HepG2 (cell line): ENCODE results near the gene SPTSSA. TPM values are rescaled to one million over a fixed set of nuclear protein-coding genes. Genes with fewer than 3 reads are reported as not detected.

Experiments
- ELF3 ChIP-seq: IDR thresholded peaks from 2 replicates; pipeline ENCODE4 v1.6.1; 2016; ENCODE audit warnings: missing genetic modification reagents, missing compliant biosample characterization
- GTF3A ChIP-seq: sonication (generic); formaldehyde crosslinking; conservative IDR thresholded peaks from 2 replicates; pipeline ENCODE4 v1.4.0; 2020; ENCODE audit warnings: mild to moderate bottlenecking, missing genetic modification reagents
- ISL2 ChIP-seq: sonication (generic); formaldehyde crosslinking; IDR thresholded peaks from 2 replicates; pipeline ENCODE4 v1.5.0; 2020; ENCODE audit warnings: missing genetic modification reagents
- MIER3 ChIP-seq: IDR thresholded peaks from 2 replicates; pipeline ENCODE4 v1.6.1; 2016; ENCODE audit warnings: missing compliant biosample characterization, borderline replicate concordance
- NFRKB ChIP-seq: fragments of 450-650 bp; IDR thresholded peaks from 2 replicates; pipeline ENCODE4 v1.6.1; 2017
- POGZ ChIP-seq: sonication (generic); formaldehyde crosslinking; IDR thresholded peaks from 2 replicates; pipeline ENCODE4 v1.4.0; 2020; ENCODE audit warnings: mild to moderate bottlenecking, missing genetic modification reagents
- POLR2AphosphoS2 ChIP-seq: IDR thresholded peaks from 2 replicates; pipeline ENCODE4 v1.6.1; 2011; ENCODE audit warnings: low read depth, low read length, improper control_type of control experiment
- PPARG ChIP-seq: conservative IDR thresholded peaks from 2 replicates; pipeline ENCODE4 v1.6.1; 2016; ENCODE audit warnings: missing biosample characterization, missing genetic modification reagents
- RXRB ChIP-seq: IDR thresholded peaks from 2 replicates; pipeline ENCODE4 v1.6.1; 2016; ENCODE audit warnings: borderline replicate concordance, missing genetic modification reagents, missing compliant biosample characterization
- SMAD9 ChIP-seq: sonication (generic); formaldehyde crosslinking; IDR thresholded peaks from 2 replicates; pipeline ENCODE4 v1.5.1; 2020; ENCODE audit warnings: mild to moderate bottlenecking, missing genetic modification reagents
- SOX6 ChIP-seq, 2 experiments: fragments of 450-650 bp in 1 of 2; sonication (generic) in 1 of 2; formaldehyde crosslinking in 1 of 2; IDR thresholded peaks; 2 replicates each; pipeline versions ENCODE4 v1.4.0 to v1.6.1; 2017 to 2020; ENCODE audit warnings: antibody characterized with exemption in 1 of 2, mild to moderate bottlenecking in 1 of 2, missing genetic modification reagents in 1 of 2
- SRSF1 ChIP-seq: fragments of 200-400 bp; formaldehyde crosslinking; optimal IDR thresholded peaks from 2 replicates; pipeline ENCODE3; 2017; ENCODE audit warnings: mild to moderate bottlenecking, low read depth, low read length, moderate library complexity
- TOPORS ChIP-seq: sonication (generic); formaldehyde crosslinking; IDR thresholded peaks from 2 replicates; pipeline ENCODE4 v1.8.0; 2023; ENCODE audit warnings: mild to moderate bottlenecking, missing genetic modification reagents
- XBP1 ChIP-seq: sonication (generic); formaldehyde crosslinking; IDR thresholded peaks from 2 replicates; pipeline ENCODE4 v1.5.0; 2020; ENCODE audit warnings: missing genetic modification reagents
- YEATS2 ChIP-seq: sonication (generic); formaldehyde crosslinking; IDR thresholded peaks from 2 replicates; pipeline ENCODE4 v1.4.0; 2020; ENCODE audit warnings: missing genetic modification reagents, borderline replicate concordance
- ZBTB37 ChIP-seq: sonication (generic); formaldehyde crosslinking; IDR thresholded peaks from 2 replicates; pipeline ENCODE4 v1.4.0; 2020; ENCODE audit warnings: mild to moderate bottlenecking, missing genetic modification reagents
- ZFP1 ChIP-seq: IDR thresholded peaks from 2 replicates; pipeline ENCODE4 v1.6.1; 2016
- ZMYM2 ChIP-seq: sonication (generic); formaldehyde crosslinking; IDR thresholded peaks from 2 replicates; pipeline ENCODE4 v1.8.0; 2022; ENCODE audit warnings: mild to moderate bottlenecking, missing genetic modification reagents
- ZNF878 ChIP-seq: sonication (generic); formaldehyde crosslinking; IDR thresholded peaks from 2 replicates; pipeline ENCODE4 v1.8.1; 2023; ENCODE audit warnings: mild to moderate bottlenecking, missing genetic modification reagents, moderate library complexity
- ZSCAN9 ChIP-seq: IDR thresholded peaks from 2 replicates; pipeline ENCODE4 v1.6.1; 2016; ENCODE audit warnings: borderline replicate concordance
- polyA plus RNA-seq, 8 experiments: library from polyadenylated mRNA; depleted of rRNA in 3 of 8; stranded (reverse) in 7 of 8; unstranded in 1 of 8; fragments of >200 nt; fragmentation: Illumina TruSeq in 4 of 8; extraction: Trizol in 4 of 8; gene quantifications; 2 replicates each; pipeline versions ENCODE4 v1.2.1 to v1.2.3, GENCODE V29; 2011 to 2016; ENCODE audit warnings: low read depth in 4 of 8, missing spikeins in 1 of 8, mixed read lengths in 1 of 8; ENCODE audit not compliant: insufficient read depth in 1 of 8
- total RNA-seq, 5 experiments: library from RNA; depleted of rRNA; stranded (reverse); fragments of >200 nt; fragmentation: Illumina TruSeq; extraction: Trizol; gene quantifications; 2 replicates each; pipeline ENCODE4 v1.2.3, GENCODE V29; 2016; ENCODE audit warnings: low read depth in 1 of 5
- TF ChIP-seq, protein P1 (sequence below): conservative IDR thresholded peaks from 2 replicates; pipeline ENCODE4 v1.6.1; 2018; ENCODE audit warnings: missing genetic modification reagents
- TF ChIP-seq, protein P2 (sequence below): sonication (generic); formaldehyde crosslinking; IDR thresholded peaks from 2 replicates; pipeline ENCODE4 v1.5.0; 2020; ENCODE audit warnings: missing genetic modification reagents

SPTSSA gene
- total and polyA plus RNA-seq, 2 of the 13 experiments (the other 11 are each of a cell fraction or from before 2014, with no cell fraction given), result 19.1 to 86.1 TPM

DNA sequence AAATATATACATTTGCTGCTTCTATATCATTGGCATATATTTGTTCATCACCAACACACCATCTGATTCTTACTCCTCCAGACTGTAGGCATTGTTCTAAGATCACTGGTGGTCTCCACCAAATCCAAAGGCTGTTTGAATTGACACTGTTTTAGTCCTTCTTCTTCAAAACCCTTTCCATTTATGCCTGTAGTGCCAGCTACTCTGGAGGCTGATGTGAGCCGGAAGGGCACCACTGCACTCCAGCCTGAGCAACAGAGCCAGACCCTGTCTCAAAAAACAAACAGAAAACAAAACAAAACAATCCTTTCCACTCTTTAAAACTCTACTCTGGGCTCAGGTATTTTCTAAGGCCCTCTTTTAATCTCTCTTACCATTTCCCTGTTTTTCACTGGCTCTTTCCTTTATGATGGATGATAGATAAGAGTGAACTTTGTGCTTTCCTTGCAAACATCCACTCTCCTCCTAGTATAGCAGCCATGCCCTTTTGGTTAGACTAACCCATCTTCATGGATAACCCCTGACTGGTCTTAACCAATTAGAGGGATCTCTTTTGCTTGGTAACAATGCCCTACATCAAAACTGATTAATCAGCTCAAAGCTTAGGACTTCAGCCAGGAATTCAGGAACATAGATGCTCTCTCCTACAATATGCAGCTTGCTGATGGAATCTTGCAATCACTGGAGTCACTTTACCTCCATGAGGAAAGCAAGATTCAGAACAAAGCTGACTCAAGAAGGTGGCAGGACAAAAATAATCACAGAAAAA is 24.9 kb downstream of the SPTSSA start (continued):
- TF ChIP-seq SOX6 (IDR thresholded peaks at IDR 0.05) (no peak), SOX6 (CRISPR knock-in tag; IDR thresholded peaks at IDR 0.05) (0 out of 2 replicates have a peak, but pooled peaks have one; percentile 27), SRSF1 (no peak), MIER3 (CRISPR knock-in tag) (0 out of 2 replicates have a peak, but pooled peaks have one; percentile 58), SMAD9 (CRISPR knock-in tag) (no peak), ZBTB37 (no peak), YEATS2 (CRISPR knock-in tag) (peak; percentile 45; the same call in 1 of the 2 replicates), ZFP1 (CRISPR knock-in tag) (peak; percentile 28; the same call in 1 of the 2 replicates), ZNF878 (CRISPR knock-in tag) (0 out of 2 replicates have a peak, but pooled peaks have one; percentile 26), ELF3 (peak; percentile 74), TOPORS (CRISPR knock-in tag) (no peak), POLR2AphosphoS2 (peak; percentile 79; the same call in 1 of the 2 replicates), RXRB (peak; percentile 9; the same call in 1 of the 2 replicates), NFRKB (no peak), GTF3A (no peak), ZSCAN9 (CRISPR knock-in tag) (peak; percentile 51; the same call in 1 of the 2 replicates), XBP1 (CRISPR knock-in tag) (no peak), ISL2 (CRISPR knock-in tag) (peak; percentile 23; the same call in 1 of the 2 replicates), ZMYM2 (CRISPR knock-in tag) (peak; percentile 85; the same call in 1 of the 2 replicates), PPARG (CRISPR knock-in tag) (0 out of 2 replicates have a peak, but pooled peaks have one; percentile 27), POGZ (CRISPR knock-in tag) (peak; percentile 49)
- TF ChIP-seq, protein P1, sequence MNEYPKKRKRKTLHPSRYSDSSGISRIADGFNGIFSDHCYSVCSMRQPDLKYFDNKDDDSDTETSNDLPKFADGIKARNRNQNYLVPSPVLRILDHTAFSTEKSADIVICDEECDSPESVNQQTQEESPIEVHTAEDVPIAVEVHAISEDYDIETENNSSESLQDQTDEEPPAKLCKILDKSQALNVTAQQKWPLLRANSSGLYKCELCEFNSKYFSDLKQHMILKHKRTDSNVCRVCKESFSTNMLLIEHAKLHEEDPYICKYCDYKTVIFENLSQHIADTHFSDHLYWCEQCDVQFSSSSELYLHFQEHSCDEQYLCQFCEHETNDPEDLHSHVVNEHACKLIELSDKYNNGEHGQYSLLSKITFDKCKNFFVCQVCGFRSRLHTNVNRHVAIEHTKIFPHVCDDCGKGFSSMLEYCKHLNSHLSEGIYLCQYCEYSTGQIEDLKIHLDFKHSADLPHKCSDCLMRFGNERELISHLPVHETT (CRISPR knock-in tag), result peak; percentile 76
- TF ChIP-seq, protein P2, sequence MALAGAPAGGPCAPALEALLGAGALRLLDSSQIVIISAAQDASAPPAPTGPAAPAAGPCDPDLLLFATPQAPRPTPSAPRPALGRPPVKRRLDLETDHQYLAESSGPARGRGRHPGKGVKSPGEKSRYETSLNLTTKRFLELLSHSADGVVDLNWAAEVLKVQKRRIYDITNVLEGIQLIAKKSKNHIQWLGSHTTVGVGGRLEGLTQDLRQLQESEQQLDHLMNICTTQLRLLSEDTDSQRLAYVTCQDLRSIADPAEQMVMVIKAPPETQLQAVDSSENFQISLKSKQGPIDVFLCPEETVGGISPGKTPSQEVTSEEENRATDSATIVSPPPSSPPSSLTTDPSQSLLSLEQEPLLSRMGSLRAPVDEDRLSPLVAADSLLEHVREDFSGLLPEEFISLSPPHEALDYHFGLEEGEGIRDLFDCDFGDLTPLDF, result no peak
